HG02763 (cell line): ENCODE results near the gene SEC22C.

Source experiments
- ATAC-seq: cut with Tn5 transposase; IDR thresholded peaks from one replicate; pipeline ENCODE4 v1.9.1; 2021; ENCODE audit warnings: mild to moderate bottlenecking, moderate library complexity; ENCODE audit not compliant: unreplicated experiment

The SEC22C gene

GRCh38 chr3:42500909-42501308 lies 80.9 kb downstream of the SEC22C start:
- no peak for ATAC-seq

- ATAC-seq, result no peak
Observed at GRCh38 chr3:42500091-42500490, 81.7 kb downstream of the SEC22C start.

- ATAC-seq, result no peak
Observed at GRCh38 chr3:42499478-42499871, 82.3 kb downstream of the SEC22C start.

GRCh38 chr3:42498791-42499477 lies 82.8 kb downstream of the SEC22C start:
- ATAC-seq, result no peak

GRCh38 chr3:42498034-42498433 lies 83.7 kb downstream of the SEC22C start:
- ATAC-seq, result no peak
